Loucy (cell line): ENCODE data around the gene EXOG.

Experiments used
- CTCF ChIP-seq: fragments of 200-600 bp; sonication (generic); conservative IDR thresholded peaks from 2 replicates; pipeline ENCODE4 v1.5.1; 2014; ENCODE audit warnings: mild to moderate bottlenecking, antibody characterized with exemption, low read length
- EZH2phosphoT487 ChIP-seq: fragments of 200-600 bp; IDR thresholded peaks from 2 replicates; pipeline ENCODE4 v1.6.1; 2018; ENCODE audit warnings: antibody characterized with exemption, mild to moderate bottlenecking, moderate library complexity, borderline replicate concordance

GRCh38 chr3:38555926-38556325, 59.8 kb downstream of the EXOG start:
- no peak for TF ChIP-seq CTCF
- no peak for TF ChIP-seq EZH2phosphoT487
